GM18873 (cell line): ENCODE results near the gene POLR2L.

Experiments used
- ATAC-seq: cut with Tn5 transposase; IDR thresholded peaks from one replicate; pipeline ENCODE4 v1.9.1; 2021; ENCODE audit warnings: mild to moderate bottlenecking, moderate library complexity, moderate number of reproducible peaks; ENCODE audit not compliant: unreplicated experiment, low FRiP score

The POLR2L gene

DNA sequence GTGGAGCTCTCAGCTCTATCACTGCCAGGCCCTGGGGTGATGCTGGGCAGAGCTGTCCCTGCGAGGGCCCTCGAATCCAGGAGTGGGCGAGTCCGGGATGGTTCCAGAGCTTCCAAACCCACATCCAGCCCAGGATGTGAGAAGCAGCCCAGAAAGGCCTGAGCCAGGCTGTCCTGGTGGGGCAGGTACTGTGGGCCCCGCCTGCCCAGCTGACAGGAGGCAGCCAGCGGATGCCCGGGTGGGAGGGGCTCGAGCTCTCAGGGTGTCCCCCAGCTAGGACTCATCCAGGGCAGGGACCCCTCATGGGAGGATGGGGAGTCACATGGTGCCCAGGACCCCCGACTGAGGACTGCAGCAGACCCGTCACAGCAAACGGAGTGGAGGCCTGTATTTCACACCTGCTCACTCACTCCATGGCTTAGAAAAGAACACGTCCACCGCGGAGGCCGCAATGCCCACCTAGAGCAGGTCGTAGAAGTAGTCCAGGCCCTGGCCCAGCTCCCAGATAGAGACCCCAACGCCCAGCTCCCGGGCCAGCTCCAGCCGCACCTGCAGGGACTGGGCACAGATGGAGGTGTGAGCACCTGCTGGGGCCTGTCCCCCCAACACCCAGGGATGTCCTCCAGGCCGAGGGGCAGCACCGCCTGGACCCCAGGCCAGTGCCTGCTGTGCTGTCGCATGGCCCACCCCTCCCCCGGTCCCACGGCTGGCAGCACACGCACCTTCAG lies 27.2 kb upstream of the POLR2L start:
- no peak for ATAC-seq

DNA sequence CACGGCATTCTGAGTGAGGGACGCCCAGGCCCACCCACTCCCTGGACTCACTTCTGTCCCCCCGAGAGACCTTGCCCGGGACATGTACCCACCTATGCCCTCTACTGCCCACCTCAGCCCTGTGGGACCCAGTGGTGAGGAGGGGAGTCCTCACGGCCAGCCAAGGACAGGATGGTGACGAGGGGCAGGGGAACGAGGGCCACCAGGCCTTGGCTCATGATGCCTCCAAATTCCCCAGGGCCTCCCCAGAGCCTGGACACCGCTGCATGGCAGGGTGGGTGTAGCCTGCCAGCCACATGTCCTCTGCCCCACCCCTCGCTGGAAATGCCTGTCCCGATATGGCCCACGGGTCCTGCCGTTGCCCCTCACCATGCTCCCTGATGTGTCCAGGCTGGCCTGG lies 26.5 kb upstream of the POLR2L start:
- ATAC-seq, result no peak

DNA sequence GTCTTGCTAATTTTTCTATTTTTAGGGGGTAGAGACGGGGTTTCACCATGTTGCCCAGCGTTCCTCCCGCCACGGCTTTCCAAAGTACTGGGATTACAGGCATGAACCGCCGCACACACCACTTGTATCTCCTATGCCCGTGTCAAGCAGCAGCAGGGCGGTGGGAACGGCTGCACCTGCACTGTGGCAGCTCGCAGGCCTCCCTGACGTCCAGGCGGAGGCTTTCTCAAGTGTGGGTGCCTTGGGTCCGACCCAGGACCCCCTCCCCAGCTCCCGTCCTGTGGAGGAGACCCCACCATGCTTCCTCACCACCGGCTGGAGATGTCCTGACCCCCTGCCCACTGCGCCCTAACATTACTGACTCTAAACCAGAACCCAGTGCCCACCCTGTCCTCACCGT lies 26.1 kb upstream of the POLR2L start:
- no peak for ATAC-seq

DNA sequence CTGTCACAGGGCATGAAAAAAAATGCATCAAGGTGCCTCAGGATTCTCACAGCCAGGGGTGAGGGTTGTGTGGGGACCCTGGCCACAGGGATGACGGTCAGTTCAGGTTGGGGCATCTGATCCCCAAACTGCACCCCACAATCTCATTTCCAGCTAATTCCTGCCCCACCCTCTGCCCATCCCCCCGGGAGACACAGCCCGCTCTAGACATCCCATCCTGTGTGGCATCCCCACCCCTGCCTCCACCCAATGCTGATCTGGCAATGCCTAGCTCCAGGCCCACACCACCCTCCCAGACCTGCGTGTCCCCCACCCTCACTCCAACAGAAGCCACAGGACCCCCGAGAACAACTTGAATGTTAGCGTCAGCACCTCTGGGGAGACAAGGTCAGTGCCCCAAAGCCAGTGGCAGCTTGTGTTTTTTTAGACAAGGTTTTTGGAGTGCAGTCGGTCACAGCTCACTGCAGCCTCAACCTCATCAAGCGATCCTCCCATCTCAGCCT lies 25.6 kb upstream of the POLR2L start:
- no peak for ATAC-seq

DNA sequence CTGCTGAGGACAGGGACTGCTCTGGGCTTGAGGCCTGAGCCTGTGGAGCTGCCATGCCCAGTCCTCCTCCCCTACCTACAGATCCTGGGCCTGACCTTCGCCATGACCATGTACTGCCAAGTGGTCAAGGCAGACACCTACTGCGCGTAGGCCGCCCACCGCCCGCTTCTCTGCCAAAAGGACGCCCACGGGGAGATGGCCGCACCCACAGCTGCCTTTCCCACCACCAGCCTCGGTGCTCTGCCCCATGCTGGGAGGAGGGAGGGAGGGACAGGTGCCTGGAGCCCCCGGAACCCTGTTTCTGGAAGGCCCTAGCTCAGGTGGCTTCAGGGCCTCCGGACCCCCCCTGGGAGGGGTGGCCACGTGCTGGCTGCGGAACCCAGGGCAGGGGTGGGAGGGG lies 24.2 kb upstream of the POLR2L start:
- ATAC-seq, result no peak

DNA sequence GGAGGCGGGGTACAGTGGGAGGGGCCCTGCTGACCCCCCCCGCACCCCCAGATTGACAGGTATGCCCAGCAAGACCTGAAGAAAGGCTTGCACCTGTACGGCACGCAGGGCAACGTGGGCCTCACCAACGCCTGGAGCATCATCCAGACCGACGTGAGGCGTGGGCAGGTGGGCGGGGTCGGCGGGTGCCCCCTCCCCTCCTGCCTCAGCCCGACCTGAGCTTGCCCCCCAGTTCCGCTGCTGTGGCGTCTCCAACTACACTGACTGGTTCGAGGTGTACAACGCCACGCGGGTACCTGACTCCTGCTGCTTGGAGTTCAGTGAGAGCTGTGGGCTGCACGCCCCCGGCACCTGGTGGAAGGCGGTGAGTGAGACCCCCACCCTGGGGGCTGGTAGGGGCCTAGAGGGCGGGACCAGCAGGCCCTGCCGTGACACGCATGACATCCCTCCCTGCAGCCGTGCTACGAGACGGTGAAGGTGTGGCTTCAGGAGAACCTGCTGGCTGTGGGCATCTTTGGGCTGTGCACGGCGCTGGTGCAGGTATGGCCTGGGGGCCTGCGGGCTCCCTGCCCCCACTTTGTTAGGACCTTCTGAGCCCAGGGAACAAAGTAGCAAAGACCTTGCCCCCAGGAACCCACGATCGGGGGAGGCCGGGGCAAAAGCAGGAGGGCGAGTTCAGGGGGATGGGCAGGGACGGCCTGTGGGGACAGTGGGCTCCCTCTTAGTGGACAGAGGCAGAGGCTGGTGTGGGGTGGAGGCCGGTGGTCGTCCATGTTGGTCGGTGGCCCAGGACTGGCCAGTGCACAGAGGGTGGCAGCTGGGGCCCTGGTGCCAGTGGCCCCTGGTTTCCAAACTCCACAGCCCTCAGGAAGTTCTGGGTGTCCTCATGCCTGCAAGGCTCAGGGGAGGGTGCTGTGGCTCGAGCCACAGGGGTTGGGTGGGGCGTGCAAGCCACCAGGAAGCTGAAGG lies 23.4 kb upstream of the POLR2L start:
- ATAC-seq, result no peak

DNA sequence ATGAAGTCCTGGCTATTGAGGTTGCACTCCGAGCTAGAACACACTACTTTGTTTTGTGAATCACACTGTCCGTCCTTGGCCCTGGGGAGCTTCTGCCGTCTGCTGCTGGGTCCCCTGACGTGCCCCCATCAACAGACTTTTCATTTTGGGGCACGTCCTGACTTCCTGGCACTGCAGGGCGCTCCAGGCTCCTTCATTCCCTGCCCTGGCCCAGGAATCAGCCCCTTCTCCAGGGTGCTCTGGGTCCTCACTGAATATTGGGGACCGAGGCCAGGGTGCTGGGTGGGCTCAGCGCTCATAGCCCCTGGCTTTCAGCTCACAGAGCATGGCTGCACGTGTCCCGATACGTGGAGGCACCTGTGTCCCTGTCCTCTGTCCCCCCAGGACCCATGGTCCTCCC lies 22.6 kb upstream of the POLR2L start:
- ATAC-seq, result no peak

DNA sequence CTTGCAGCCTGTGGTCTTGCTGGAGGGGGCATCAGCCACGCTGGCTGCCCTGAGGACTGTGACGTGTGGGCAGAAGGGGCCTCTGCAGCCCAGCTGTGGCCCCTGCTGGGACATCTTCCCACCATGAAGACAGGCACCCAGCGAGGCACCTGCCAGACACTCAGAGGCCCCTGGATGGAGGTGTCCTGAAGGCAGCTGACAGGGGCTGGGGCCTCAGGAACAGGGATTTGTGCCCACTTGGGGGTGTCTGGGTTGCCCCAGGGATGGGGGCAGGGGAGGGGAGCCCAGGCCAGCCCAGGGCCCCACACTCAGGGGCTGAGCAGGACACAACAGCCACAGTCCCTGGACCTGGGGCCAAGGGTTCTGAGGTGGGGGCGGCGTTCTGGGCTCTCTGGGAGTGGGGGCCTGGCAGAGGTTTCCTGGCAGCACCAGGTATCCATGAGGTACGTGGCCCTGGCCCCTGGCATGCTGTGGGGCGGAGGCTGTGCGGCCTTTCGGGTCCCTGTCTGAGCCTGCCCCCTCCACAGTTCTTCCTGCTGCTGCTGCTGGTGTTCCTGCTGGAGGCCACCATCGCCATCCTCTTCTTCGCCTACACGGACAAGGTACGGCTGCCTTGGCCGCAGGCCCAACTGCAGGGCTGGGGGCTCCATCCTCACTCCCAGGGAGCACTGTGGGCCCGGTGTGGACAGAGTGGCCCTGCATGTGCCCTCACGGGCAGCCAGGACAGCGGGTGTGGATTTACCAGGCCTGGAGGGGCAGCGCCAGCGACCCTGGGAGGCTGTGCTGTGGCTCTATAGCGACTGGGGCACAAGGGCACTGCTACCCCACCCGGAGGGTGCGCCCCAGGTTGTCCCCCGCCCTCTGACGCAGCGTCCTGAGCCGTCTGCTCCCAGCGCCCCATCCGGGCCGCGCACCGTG lies 21.8 kb upstream of the POLR2L start:
- no peak for ATAC-seq

DNA sequence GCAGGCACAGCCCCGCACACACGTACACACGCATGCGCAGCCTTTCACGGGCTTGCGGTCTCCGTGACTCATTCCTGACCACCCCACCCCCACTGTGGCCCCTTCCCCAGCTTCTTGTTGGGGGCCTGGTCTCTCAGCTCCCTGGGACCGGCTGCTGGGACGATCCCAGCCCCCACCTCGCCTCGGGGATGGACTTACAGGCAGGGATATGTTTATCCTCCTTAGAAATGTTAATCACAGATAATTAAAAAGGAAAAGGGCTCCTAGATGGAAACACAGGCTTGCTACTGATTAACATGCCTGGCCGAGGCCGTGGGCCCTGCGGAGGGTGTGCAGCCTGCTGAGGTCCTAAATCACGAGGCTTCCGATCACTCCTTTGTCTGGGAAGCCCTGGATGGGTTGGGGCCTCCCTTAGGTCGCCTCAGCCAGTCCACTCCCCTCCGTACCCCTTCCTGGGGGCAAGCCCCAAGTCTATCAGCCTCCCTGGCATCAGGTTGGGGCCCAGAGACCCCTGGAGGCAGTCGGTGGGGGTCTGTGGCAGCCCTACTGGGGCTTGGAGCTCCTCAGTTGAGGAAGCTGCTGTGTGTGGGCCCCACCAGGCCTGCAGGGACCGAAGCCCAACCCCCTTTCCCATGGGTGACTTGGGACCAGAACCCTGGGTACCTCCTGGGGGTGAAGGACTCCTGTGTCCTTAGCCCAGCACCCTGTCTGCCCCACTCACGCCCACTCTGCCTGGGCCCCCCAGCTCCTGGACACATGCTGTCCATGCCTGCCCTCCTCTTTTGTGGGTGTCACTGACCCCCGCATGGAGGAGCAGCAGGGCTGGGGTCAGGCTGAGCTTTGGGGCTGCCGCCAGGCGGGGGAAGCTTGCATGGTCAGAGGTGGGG lies 20.9 kb upstream of the POLR2L start:
- ATAC-seq, result no peak

DNA sequence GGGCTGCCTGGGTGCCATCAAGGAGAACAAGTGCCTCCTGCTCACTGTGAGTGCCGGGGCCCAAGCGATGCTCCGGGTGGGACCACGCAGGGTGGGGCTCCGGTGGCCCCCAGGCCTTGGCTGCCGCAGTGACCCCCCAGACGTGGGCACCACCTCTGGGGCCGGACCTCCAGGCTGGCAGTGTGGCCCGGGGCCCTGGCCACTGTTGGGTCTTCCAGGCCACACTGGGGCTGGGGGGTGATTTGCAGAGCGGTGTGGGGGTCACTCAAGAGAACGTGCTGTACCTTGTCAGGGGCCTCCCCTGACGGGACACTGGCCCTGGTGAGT lies 20.3 kb upstream of the POLR2L start:
- no peak for ATAC-seq

DNA sequence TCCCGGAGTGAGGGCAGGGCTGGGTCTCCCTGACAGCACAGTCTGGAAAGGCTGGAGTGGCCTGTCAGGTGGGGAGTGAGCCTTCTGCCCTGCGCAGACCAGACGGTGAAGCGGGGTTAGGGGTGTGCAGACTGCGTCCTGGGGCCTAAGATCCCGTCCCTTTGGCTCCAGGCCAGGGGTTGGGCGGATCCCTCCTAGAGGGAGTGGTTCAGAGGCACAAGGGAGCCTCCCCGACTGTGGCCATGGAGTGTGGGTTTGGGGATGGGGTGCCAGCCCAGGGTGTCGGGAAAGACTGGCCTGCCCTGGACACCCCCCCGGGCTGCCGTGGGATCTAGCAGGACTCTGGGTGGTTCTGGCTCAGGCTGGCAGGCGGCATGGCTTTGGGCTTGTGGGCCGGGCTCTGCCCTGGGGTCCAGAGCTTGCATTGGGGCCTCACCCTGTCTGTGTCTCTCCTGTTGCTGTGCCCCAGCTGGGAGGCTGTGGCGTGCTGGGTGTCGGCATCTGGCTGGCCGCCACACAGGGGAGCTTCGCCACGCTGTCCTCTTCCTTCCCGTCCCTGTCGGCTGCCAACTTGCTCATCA lies 19.8 kb upstream of the POLR2L start:
- ATAC-seq, result no peak

DNA sequence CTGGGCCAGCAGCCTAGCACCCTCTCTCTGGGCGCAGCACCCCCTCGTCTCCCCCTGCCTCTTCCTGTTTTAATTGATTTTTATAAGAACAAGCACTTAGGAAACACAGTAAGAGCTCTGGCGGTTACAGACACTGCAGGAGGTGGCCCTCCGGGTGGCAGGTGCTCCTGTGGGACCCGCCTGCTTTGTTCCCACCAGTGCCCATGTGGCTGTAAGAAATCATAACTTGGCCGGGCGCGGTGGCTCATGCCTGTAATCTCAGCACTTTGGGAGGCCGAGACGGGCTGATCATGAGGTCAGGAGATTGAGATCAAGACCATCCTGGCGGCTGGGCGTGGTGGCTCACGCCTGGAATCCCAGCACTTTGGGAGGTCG lies 18.8 kb upstream of the POLR2L start:
- ATAC-seq, result no peak

DNA sequence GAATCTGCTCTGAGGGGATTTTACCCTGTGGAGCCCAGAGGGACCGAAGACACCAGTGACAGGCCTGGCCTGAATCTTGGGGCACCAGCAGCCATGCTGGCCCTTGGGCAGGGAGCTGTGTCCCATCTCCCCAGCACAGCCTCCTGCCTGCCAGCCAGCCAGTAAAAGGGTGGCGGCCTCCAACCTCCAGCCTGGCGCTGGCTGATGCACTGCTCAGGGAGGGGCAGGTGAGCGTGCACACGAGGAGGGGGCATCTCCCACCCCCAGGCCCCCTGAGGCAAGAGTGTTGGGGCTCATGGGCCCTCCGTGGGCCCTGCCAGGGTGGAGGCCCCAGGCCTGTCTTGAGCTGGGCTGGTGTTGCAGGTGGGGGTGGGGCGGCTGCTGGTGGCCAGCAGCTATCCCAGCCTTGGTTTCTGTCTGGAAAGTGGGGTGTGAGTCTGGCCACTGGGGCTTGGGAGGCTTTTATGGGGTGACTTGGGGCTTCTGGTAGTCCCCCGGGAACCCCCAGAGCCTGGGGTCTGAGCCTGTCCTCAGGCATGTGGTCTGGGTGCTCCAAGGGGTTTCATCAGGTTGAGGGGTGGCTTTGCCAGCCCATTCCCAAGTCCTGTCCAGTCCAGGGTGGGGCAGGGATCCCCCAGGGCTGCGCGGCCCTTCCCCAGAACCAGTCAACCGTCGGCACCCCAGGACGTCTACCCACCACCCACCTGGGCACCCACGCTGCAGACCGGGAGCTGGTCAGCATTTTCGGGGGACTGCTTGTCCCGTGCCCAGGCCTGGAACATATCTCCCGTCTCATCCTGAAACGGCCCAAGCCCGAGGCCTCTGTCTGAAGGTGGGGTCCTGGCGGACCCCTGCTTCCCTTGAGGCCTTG lies 18.1 kb upstream of the POLR2L start:
- ATAC-seq, result no peak

DNA sequence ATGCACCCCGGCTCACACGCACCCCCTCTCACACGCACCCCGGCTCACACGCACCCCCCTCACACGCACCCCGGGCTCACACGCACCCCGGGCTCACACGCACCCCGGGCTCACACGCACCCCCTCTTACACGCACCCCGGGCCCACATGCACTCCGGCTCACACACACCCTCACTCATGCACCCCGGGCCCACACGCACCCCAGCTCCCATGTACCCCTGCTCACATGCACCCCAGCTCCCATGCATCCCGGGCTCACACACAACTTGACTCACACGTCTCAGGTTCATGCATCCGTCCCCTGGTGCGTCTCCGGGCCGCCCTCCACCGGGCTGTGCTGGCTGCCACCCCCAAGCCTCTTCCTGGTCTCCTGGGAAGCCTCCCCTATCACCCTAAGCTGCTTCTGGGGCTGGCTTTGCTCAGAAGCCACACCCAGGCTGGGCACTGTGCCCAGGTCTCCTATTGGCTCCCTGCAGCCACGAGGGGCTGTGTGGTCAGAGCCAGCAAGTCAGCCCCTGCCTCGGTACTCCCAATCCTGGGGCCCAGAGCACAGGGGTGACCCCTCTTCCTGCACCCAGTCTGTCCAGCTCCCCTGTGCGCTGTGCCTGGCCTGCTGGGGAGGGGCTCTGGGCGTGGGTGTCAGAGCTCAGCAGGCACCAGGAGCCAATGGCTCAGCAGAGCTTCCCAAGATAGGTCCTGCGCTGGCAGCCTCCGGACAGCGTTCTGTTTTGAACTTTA lies 17.2 kb upstream of the POLR2L start:
- no peak for ATAC-seq

DNA sequence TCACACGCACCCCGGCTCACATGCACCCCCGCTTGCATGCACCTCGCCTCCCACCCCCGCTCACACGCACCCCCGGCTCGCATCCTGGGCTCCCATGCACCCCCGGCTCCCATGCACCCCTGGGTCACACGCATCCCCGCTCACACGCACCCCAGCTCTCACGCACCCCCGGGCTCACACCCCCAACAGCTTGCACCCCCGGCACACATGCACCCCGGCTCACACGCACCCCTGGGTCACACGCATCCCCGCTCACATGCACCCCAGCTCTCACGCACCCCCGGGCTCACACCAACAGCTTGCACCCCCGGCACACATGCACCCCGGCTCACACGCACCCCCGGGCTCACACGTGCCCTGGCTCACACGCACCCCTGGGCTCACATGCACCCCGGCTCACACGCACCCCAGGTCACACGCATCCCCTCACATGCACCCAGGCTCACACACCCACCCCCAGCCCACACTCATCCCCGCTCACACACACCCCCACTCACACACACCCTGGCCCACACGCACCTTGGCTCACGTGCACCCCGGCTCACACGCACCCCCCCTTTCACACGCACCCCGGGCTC lies 16.5 kb upstream of the POLR2L start:
- no peak for ATAC-seq

DNA sequence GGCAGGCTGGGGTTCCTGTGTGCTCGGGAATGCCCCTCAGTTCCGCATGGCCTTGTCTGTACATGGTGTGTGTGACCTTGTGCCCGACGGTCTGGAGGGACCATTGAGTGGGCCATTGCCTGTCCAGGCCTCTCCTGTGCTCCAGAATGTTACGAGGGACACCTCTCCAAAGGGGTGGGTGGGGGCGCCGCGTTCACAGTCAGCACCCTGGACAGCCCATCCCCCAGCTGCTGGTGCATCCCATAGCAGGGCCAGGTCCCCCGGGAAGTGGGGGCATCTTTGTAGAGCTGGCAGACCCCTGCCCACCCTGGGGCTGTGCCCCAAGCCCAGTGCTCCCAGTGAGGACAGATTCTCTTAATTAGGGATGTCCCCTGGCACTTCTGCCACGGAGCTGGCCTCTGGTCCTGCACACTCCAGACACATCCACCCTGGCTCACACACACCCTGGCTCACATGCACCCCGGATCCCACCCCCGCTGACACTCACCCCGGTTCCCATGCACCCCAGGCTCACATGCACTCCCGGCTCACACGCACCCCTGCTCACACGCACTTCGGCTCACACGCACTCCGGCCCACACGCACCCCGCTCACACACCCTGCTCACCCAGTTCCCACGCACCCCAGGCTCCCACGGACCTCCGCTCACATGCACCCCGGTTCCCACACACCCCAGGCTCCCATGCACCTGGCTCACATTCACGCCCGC lies 15.9 kb upstream of the POLR2L start:
- ATAC-seq, result no peak

DNA sequence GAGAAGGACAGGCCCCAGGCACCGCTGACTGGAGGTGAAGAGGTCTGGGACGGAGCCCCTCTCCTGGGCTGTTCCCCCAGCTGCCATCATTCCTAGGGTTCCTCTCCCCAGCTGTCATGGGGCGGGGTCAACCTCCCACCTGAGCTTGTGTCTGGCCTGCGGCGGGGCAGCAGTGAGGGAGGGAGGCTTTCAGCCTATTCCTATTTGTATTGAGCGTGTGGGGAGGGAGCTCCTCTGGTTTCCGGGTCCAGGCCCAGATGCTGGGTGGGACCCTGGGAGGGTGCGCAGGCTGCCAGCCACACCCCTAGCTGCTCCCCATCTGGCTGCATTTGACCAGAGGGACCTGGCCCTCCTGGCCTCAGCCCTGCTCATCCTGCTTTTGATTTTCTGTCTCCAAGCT lies 14.1 kb upstream of the POLR2L start:
- no peak for ATAC-seq
